ENCODE results near the gene IDE. TPM values are rescaled to one million over a fixed set of nuclear protein-coding genes. Genes with fewer than 3 reads are reported as not detected.

IDE gene
- polyA plus RNA-seq, 1 experiment: 39.0 TPM

DNA sequence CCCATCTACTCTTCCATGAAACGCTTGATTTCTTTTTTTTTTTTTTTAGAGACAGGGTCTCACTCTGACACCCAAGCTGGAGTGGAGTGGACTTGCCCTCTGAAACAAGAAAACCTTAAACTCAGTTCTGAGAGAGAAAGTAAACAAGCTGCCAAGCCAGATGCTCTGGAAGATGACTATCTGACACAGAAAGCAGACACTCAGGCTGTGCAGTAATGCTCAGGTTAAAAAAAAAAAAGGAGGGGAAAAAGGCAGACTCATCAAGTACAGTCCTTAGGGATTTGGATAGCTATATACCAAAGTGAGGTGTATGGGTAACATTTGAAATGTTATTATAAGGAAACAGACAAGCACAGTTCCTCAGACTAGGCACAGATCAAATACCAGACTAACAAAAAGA lies 80.5 kb downstream of the IDE start:
- TF ChIP-seq, protein P1, sequence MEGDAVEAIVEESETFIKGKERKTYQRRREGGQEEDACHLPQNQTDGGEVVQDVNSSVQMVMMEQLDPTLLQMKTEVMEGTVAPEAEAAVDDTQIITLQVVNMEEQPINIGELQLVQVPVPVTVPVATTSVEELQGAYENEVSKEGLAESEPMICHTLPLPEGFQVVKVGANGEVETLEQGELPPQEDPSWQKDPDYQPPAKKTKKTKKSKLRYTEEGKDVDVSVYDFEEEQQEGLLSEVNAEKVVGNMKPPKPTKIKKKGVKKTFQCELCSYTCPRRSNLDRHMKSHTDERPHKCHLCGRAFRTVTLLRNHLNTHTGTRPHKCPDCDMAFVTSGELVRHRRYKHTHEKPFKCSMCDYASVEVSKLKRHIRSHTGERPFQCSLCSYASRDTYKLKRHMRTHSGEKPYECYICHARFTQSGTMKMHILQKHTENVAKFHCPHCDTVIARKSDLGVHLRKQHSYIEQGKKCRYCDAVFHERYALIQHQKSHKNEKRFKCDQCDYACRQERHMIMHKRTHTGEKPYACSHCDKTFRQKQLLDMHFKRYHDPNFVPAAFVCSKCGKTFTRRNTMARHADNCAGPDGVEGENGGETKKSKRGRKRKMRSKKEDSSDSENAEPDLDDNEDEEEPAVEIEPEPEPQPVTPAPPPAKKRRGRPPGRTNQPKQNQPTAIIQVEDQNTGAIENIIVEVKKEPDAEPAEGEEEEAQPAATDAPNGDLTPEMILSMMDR (IDR thresholded peaks at IDR 0.05; ENCODE audit: low read depth, low read length): no peak
- H3K27me3 ChIP-seq (ENCODE audit: control insufficient read depth, insufficient read depth, low read length): no peaks in the 10 kb centered on the region
- H3K9me3 ChIP-seq (ENCODE audit: control insufficient read depth, insufficient read depth, low read length): no peaks in the 10 kb centered on the region
- no peak for DNase-seq (ENCODE audit: low read depth, low spot score)
- no peak overlapping the region for H3K4me3 ChIP-seq (ENCODE audit: low read depth, low read length)
- no peak overlapping the region for H3K27ac ChIP-seq (ENCODE audit: low read depth, low read length)
- ChIA-PET CTCF (interaction anchor here (0.7 kb wide), 1 partner anchor 81 kb away, joined by 6 read pairs; no protein-coding TSS in a partner anchor), POLR2A (no interaction called here)

- POLR2A ChIA-PET: no interaction called here
Measured at GRCh38 chr10:92492748-92493240, 81.1 kb downstream of the IDE start.

DNA sequence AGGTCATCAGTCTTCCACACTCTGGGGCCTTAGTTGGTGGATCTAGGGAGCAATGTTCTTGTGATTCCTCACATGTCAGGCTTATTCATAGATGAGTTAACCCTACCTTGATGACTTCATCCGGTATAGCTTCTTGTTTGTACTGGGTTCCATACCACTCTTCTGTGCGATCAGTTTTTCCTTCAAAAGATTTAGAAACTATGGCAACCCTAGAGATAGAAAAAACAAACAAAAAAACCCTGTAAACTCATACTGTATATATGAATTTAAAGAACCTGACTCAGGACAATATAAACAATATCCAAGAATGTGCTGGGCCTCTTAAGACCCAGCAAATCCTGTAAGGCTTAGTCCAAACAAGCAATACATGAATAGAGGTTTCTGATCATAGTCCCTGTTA lies 83.5 kb downstream of the IDE start:
- peak; percentile 38 for DNase-seq (ENCODE audit: low read depth, low spot score)
- Histone ChIP-seq H3K27ac (ENCODE audit: low read depth, low read length) (peak overlapping the region; percentile 79), H3K4me3 (ENCODE audit: low read depth, low read length) (no peak overlapping the region), H3K9me3 (ENCODE audit: control insufficient read depth, insufficient read depth, low read length) (no peaks in the 10 kb centered on the region), H3K27me3 (ENCODE audit: control insufficient read depth, insufficient read depth, low read length) (no peaks in the 10 kb centered on the region)
- TF ChIP-seq, protein P1 (IDR thresholded peaks at IDR 0.05; ENCODE audit: low read depth, low read length): no peak
- ChIA-PET POLR2A (interaction anchor here (1.1 kb wide), 1 partner anchor 84 kb away, joined by 3 read pairs; the partner anchor contains the start of gene IDE), CTCF (interaction anchor here (1.7 kb wide), 1 partner anchor 26 kb away, joined by 5 read pairs; no protein-coding TSS in a partner anchor)

More at GRCh38 chr10:92492748-92493240, 81.1 kb downstream of the IDE start:
- Histone ChIP-seq H3K27ac (ENCODE audit: low read depth, low read length) (no peak overlapping the region), H3K9me3 (ENCODE audit: control insufficient read depth, insufficient read depth, low read length) (no peaks in the 10 kb centered on the region), H3K4me3 (ENCODE audit: low read depth, low read length) (no peak overlapping the region), H3K27me3 (ENCODE audit: control insufficient read depth, insufficient read depth, low read length) (no peaks in the 10 kb centered on the region)
- no peak for DNase-seq (ENCODE audit: low read depth, low spot score)
- TF ChIP-seq, protein P1 (IDR thresholded peaks at IDR 0.05; ENCODE audit: low read depth, low read length): no peak
- CTCF ChIA-PET: no interaction called here

DNA sequence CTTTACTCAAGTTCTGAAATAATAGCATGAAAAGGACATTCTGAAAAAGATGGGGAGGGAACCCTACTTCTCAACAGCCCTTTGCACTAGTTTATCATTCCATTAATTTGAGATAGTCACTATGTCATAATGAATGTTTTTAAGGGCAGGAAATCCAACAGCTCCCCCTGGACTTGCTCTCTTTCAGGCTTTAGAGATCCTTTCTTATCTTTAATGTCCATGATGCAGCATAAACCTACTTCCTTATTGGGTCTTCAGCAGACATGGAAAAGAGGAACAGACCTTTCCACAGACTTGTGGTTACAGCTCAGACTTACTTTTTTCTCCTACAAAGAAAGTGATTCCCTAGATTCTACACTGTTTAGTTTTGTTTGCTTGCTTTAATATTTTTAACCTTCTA lies 87.3 kb downstream of the IDE start:
- TF ChIP-seq, protein P1 (IDR thresholded peaks at IDR 0.05; ENCODE audit: low read depth, low read length): no peak
- DNase-seq (ENCODE audit: low read depth, low spot score): no peak
- CTCF ChIA-PET: no interaction called here
- Histone ChIP-seq H3K27ac (ENCODE audit: low read depth, low read length) (no peak overlapping the region), H3K4me3 (ENCODE audit: low read depth, low read length) (no peak overlapping the region), H3K9me3 (ENCODE audit: control insufficient read depth, insufficient read depth, low read length) (no peaks in the 10 kb centered on the region), H3K27me3 (ENCODE audit: control insufficient read depth, insufficient read depth, low read length) (no peaks in the 10 kb centered on the region)
- POLR2A ChIA-PET: no interaction called here

DNA sequence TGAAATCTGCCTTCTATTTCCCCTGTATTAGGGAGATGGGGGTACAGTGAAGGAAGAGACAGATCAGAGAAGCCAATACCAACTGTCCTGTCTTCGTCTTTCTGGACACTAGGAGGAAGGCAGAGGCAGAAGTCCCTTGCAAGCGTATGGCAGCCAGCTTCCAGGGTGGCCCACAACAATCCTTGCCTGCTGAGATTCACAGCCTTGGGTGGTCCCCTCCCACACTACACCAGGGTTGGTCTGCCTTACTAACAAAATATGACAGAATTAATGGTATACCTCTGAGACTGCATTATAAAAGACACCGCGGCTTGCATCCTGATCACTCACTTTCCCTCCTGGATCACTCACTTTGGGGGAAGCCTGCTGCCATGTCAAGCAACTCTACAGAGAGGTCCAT lies 90.4 kb downstream of the IDE start:
- Histone ChIP-seq H3K4me3 (ENCODE audit: low read depth, low read length) (no peak overlapping the region), H3K9me3 (ENCODE audit: control insufficient read depth, insufficient read depth, low read length) (no peaks in the 10 kb centered on the region), H3K27me3 (ENCODE audit: control insufficient read depth, insufficient read depth, low read length) (no peaks in the 10 kb centered on the region), H3K27ac (ENCODE audit: low read depth, low read length) (no peak overlapping the region)
- DNase-seq (ENCODE audit: low read depth, low spot score): no peak
- CTCF ChIA-PET: no interaction called here
- TF ChIP-seq, protein P1 (IDR thresholded peaks at IDR 0.05; ENCODE audit: low read depth, low read length): no peak
- POLR2A ChIA-PET: no interaction called here

Data from AG04450 (cell line).